ENCODE results near the gene EPHA3.
A peak's percentile ranks its signal among the peaks of the same experiment; 100 is the strongest.

Gene EPHA3

GRCh38 chr3:89107461-89108290 is at the start of gene EPHA3:
Gene EPHA3 (plus strand): TSS chr3:89107621. CDS start chr3:89107749, 128 bp downstream.
- DNase-seq = peak; percentile 41 to 78

DNA sequence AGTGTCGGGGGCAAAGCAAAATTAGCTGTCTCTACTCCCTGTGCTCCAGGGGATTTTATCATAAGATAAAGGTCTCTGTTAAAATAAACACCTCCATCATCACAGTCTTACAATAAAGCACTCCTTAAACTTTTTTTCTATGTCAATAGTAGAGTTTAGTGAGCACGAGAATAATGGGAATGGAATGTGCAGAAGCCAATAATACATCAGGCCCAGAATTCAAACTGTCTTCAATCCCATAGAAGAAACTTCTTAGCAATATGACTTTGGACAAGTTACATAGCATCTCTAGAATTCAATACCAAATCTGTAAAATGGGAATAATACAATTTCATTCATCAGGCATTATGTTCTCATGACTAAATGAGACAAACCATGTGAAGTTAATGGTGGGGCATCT is 49.0 kb upstream of the EPHA3 start:
- DNase-seq = no peak

- no peak for DNase-seq
Observed at GRCh38 chr3:89059211-89059925, 48.1 kb upstream of the EPHA3 start.

DNA sequence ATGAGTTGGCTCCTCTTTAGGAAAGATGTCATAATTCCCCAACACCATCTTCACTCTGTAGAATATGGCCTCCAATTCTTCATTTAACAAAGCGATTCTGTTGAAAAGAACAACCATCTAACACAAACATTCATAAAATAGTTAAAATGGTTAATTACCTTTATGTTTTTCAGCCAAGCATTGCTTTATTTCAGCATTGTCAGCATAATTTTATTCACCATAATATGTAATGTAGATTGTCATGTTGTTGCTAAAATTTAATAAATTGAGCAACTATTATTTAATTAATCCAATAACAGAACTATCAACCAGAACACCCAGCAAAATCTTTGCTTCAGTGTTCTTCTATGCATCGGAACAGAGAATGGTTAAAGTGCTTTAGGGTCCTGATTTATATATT is 46.2 kb upstream of the EPHA3 start:
- no peak for DNase-seq

DNA sequence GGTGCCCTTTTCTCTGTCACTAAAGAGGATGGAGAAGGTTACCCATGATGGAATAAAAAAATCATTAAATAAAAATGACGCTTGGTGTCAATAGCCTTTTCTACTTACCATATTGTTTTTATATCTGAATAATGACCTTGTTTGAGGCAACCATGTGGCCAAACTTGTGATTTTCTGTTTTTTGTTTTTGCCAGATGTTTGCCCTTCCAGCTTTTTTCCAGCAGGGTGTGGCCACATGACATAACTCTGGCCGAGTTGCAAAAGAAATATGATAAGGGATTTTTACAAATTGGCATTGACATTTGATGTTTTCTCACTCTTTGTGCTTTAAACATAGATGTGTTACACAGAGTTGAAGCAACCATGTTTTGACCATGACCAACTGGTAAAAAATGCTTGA is 39.7 kb upstream of the EPHA3 start:
- no peak for DNase-seq

- DNase-seq = no peak
Observed at GRCh38 chr3:89072642-89073041, 34.8 kb upstream of the EPHA3 start.

GRCh38 chr3:89079944-89080343 is 27.5 kb upstream of the EPHA3 start:
- no peak for DNase-seq

- DNase-seq = no peak
Observed at GRCh38 chr3:89087851-89088250, 19.6 kb upstream of the EPHA3 start.

DNA sequence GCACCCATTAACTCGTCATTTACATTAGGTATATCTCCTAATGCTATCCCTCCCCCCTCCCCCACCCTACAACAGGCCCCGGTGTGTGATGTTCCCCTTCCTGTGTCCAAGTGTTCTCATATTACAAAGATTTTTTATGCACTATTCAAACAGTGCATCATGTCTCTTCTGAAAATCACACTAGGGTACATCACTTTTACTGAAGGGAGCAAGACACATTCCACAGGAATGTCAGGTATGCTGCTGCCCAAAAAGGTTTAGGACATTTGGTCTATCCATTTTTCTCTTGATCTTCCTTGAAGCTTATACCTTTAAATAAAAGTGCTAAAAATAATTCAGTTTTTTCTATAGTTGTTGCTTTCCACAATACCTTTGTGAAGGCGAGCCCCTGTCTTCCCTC is 9.2 kb upstream of the EPHA3 start:
- no peak for DNase-seq

DNA sequence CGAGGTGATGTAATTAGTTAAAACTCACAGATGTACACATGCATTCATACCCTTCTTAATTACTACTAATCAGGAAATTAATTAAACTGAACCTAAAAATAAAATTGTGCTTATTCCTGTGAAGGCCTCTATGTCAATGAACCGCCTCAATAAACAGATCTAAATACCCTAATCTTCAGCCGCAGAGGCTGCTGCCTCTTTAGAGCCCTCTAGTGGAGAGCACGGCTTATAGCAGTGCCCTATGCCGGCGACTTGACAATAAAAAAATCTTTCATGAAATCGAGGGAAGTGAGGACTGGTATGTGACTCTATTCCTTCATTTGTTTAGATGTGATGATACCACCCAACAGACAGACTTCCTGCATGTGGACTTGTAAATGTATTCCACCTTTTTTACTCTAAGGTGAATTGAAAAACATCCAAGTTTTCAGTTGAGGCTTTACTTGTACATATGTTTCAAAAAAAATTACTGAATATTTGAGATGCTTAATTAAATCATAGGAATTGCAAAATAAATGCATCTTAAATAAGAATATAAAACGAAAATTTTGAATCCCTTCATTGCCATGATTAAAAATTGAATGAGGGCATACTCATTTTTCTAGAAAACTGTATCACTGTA is 8.3 kb upstream of the EPHA3 start:
- DNase-seq = peak; percentile 50 to 64

DNA sequence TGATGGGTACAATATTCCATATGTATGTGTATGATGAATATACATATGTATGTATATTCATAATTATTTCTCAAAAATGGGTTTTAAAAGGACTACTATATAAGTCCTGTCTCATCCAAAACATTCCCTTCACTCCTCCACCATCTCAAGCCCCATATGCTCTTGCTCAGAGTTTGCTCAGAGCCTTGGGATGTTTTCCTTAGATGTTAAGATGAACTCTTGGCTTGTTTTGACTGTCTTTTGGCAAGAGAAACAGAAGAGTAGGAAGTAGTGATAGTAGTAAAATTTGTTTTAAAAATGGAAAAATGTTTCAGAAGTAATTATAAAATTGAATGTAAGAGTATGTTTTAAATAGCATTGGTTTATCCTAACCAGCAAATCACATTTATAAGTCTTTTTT is 6.2 kb upstream of the EPHA3 start:
- no peak for DNase-seq

DNA sequence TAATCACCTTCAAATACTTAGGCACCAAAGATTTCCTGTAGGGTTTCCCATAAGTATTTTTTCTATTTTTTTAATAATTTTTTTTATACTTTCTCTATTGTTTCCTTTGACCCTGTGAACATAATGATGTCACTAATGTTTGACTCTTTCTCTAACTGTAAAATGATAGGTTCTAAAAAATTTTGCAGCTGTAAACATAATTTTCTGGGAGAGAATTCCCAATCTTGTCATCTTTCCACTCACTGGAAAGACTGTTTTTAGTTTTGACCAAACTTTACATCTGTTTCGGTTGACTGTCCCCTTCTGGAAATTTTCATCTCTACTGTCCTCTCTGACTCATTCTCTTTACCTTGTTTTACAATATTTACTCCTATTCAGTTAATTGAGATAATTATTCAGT is 5.5 kb upstream of the EPHA3 start:
- DNase-seq = no peak

DNA sequence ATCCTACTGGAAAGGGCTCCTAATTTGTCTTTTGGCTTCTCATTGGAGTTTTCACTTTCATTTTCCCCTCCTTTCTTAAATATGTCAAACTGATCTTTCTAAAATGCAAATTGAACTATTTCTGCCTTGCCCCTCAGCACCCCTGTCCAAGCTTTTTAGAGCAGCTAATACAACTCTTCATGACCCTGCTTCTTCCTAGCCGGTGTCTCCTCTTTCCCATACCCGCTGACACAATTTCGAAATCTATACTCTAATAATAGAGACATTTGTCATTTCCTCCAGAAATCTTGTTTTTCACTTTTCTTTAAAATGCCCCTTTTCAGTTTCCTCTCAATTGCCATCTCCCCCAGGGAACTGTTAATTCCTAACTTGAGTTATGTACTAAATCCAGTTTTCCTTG is 2.9 kb upstream of the EPHA3 start:
- no peak for DNase-seq

DNA sequence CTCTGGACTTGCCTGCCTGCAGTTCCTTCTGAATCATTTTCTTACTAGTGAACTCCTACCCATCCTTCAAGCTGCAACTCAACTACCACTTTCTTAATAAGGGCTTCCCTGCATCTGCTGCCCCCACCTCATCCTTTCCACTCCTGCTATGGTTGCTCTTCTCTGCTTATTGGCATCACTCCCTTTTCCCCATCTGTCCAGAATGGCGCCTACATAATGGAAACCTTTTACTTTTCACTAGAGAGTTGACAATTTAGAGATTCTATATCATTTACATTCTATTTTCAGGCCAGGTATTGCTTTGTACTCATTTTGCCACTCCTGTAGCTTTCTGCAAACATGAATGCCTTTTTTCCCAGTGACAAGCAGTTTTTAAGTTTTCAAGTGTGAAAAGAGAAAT is 1.9 kb upstream of the EPHA3 start:
- DNase-seq = no peak

DNA sequence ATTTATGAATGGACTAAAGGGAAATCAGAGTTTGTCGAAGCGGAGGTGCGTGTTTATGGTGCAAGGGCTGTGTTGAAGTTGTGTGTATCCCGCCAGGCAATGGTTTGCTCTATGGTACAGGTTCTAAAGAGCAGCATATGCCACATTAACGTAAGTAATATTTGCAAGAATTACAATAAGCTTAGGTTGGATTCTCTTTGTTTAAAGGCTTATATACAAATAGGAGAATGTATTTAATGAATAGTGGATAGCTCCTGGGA is 800 bp downstream of the EPHA3 start:
- DNase-seq = no peak

GRCh38 chr3:89113344-89113743 is 5.9 kb downstream of the EPHA3 start:
- no peak for DNase-seq

- peak; percentile 59 to 76 for DNase-seq
Observed at GRCh38 chr3:89113893-89114840, 6.7 kb downstream of the EPHA3 start.

- DNase-seq = peak in 1 of 2 experiments; percentile 46
Observed at GRCh38 chr3:89114841-89115223, 7.4 kb downstream of the EPHA3 start.

GRCh38 chr3:89116476-89116875 is 9.1 kb downstream of the EPHA3 start:
- DNase-seq = no peak

DNA sequence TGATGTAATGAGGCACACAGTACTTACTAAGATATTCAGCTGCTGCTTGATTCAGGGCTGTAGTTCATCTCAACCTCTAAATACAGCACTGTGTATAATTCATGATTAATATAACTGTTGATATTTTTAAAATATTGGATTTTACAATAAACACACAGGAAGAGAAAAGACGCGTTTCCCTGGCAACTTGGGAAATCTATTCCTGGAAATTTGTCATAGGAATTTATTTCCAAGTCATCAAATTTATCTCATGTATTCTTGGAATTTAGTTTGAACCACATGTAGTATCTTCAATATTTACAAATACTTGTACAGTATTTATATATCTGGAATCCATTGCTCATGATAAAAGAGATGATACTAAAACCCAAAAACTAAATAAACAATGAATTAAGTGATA is 30.6 kb downstream of the EPHA3 start:
- DNase-seq = no peak

DNA sequence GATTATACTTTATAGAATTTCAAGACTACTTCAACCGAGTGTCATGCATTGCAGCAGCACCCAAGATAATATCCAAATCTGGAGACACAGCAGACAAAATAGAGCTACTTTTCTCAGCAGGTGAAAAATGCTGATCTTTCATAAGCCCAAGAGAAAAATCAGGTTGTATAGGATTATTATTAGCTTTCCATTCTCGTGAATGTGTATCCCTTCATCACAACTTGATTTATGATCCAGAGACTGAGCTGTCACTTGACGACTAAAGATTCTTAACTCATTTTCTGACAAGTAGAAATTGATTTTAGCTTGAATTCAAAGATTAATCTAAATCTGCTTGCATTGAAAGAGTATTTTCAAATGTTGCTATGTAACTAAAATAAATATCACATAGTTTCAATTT is 32.4 kb downstream of the EPHA3 start:
- no peak for DNase-seq

GRCh38 chr3:89144080-89144479 is 36.7 kb downstream of the EPHA3 start:
- no peak for DNase-seq

GRCh38 chr3:89145995-89146394 is 38.6 kb downstream of the EPHA3 start:
- DNase-seq = no peak

All from NCI-H2081 (cell line).